ENCODE data around the gene FILIP1L. TPM values are rescaled to one million over a fixed set of nuclear protein-coding genes. Genes with fewer than 3 reads are reported as not detected.

FILIP1L gene
- total and polyA plus RNA-seq, 2 donors from 2014 or later, result 5.5 to 25.5 TPM

DNA sequence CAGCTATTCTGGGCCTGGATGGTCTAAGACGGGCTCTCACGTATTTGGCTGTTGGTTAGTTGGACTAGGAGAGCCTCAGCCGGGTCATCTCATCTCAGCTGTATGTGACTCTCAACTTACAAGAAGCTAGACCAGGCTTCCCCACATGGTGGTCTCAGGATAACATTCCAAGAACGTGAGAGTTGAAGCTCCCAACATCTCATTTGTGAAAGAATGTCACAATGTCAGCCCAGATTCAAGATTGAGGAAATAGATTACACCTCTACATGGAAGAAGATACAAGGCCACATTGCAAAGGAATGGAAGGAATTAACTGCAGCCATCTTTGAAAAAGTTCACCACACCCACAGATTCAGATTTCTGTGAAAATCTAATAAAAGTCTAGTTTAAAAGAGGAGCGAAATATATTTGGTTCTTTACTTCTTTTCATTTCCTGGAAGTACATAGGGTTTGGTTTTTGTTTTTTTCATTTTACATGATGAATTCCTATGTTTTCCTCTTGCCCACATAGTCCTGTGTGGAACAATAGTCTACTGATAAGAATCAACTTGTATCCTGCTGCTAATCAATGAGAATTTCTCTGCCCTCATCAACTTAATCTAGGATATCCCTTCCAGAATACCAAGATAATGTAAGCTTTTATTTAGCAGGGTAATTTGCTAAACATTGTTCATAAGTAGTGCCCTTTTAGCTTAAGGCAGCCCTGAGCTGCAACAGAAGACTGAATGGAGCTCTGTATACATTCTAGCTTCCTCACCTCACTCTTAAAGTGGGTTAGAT is 180.1 kb downstream of the FILIP1L start:
- FAIRE-seq, result no peak
- H3K4me1 ChIP-seq (ENCODE audit: control insufficient read depth in 2 of 3, insufficient read depth in 2 of 3, low read depth in 1 of 3, low read length in 3 of 3), result no peaks in the 10 kb centered on the region
- no peaks in the 10 kb centered on the region for H3K9me3 ChIP-seq (ENCODE audit: control insufficient read depth in 2 of 3, insufficient read depth in 1 of 3, low read length in 3 of 3)

DNA sequence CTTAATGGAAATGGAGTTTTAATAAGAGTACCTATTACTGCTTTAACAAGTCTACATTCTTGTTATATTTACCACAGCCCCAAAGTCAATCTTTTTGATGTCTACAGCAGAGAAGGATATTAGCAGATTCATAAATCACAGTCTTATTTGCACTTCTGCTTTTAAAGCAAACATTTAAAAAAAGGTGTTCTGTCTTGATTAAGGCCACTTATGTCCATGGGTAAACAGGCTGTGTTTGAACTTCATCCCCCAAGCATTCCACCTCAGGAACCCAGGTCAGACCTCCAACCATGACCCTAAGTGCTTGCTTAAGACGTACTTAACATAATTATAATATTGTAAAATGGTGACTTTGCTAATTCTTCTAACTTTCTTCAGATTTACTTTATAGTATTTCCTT is 183.2 kb downstream of the FILIP1L start:
- no peaks in the 10 kb centered on the region for H3K4me1 ChIP-seq (ENCODE audit: control insufficient read depth in 2 of 3, insufficient read depth in 2 of 3, low read depth in 1 of 3, low read length in 3 of 3)
- H3K36me3 ChIP-seq (ENCODE audit: control insufficient read depth in 2 of 3, insufficient read depth in 3 of 3, low read length in 3 of 3), result no peaks in the 10 kb centered on the region
- FAIRE-seq, result no peak
- H3K4me3 ChIP-seq (ENCODE audit: low read length in 3 of 3), result no peak overlapping the region
- intact Hi-C loops (cut with DNase I), result no loop called here
- H3K9ac ChIP-seq (ENCODE audit: low read length in 3 of 3), result no peak overlapping the region
- TF ChIP-seq, protein P1, sequence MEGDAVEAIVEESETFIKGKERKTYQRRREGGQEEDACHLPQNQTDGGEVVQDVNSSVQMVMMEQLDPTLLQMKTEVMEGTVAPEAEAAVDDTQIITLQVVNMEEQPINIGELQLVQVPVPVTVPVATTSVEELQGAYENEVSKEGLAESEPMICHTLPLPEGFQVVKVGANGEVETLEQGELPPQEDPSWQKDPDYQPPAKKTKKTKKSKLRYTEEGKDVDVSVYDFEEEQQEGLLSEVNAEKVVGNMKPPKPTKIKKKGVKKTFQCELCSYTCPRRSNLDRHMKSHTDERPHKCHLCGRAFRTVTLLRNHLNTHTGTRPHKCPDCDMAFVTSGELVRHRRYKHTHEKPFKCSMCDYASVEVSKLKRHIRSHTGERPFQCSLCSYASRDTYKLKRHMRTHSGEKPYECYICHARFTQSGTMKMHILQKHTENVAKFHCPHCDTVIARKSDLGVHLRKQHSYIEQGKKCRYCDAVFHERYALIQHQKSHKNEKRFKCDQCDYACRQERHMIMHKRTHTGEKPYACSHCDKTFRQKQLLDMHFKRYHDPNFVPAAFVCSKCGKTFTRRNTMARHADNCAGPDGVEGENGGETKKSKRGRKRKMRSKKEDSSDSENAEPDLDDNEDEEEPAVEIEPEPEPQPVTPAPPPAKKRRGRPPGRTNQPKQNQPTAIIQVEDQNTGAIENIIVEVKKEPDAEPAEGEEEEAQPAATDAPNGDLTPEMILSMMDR (IDR thresholded peaks at IDR 0.05; ENCODE audit: borderline replicate concordance, extremely low read depth, insufficient read depth), result no peak
- H3K9me3 ChIP-seq (ENCODE audit: control insufficient read depth in 2 of 3, insufficient read depth in 1 of 3, low read length in 3 of 3), result no peaks in the 10 kb centered on the region
- no peak for DNase-seq
- no peaks in the 10 kb centered on the region for H3K27me3 ChIP-seq (ENCODE audit: control insufficient read depth, insufficient read depth, low read length)
- no peak overlapping the region for H3K27ac ChIP-seq (ENCODE audit: low read depth in 2 of 2, low read length in 2 of 2)

More for the DNA sequence above, 180.1 kb downstream of the FILIP1L start:
- Histone ChIP-seq H3K4me3 (ENCODE audit: low read length in 3 of 3) (no peak overlapping the region), H3K27ac (ENCODE audit: low read depth in 2 of 2, low read length in 2 of 2) (no peak overlapping the region), H3K9ac (ENCODE audit: low read length in 3 of 3) (no peak overlapping the region), H3K27me3 (ENCODE audit: control insufficient read depth, insufficient read depth, low read length) (no peaks in the 10 kb centered on the region), H3K36me3 (ENCODE audit: control insufficient read depth in 2 of 3, insufficient read depth in 3 of 3, low read length in 3 of 3) (no peaks in the 10 kb centered on the region)
- TF ChIP-seq, protein P1 (IDR thresholded peaks at IDR 0.05; ENCODE audit: borderline replicate concordance, extremely low read depth, insufficient read depth), result no peak
- intact Hi-C loops (cut with DNase I), result no loop called here
- DNase-seq, result no peak

DNA sequence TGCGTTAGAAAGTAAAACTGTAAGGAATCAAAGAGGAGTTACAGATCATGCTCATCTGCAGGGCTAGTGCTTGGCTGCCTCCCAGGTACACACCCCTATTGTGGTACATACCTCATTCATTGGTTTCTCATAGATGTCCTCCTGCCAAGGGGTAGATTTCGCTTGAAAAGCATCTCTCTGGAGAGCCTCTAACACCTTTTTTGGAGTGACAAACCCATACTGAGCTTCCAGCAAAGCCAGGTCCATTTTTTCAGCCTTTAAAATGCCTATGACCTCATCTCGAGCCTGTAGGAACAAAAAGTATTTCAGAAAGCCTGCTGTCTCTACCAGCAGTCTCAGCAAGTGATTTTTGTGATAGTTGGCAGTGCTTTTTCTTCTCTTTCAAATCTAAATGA is 184.6 kb downstream of the FILIP1L start:
- intact Hi-C loops (cut with DNase I), result no loop called here
- H3K9ac ChIP-seq (ENCODE audit: low read length in 3 of 3), result no peak overlapping the region
- H3K9me3 ChIP-seq (ENCODE audit: control insufficient read depth in 2 of 3, insufficient read depth in 1 of 3, low read length in 3 of 3), result no peaks in the 10 kb centered on the region
- no peak overlapping the region for H3K27ac ChIP-seq (ENCODE audit: low read depth in 2 of 2, low read length in 2 of 2)
- H3K36me3 ChIP-seq (ENCODE audit: control insufficient read depth in 2 of 3, insufficient read depth in 3 of 3, low read length in 3 of 3), result no peaks in the 10 kb centered on the region
- DNase-seq (no peak), FAIRE-seq (no peak)
- H3K4me3 ChIP-seq (ENCODE audit: low read length in 3 of 3), result no peak overlapping the region
- no peaks in the 10 kb centered on the region for H3K27me3 ChIP-seq (ENCODE audit: control insufficient read depth, insufficient read depth, low read length)
- TF ChIP-seq, protein P1 (IDR thresholded peaks at IDR 0.05; ENCODE audit: borderline replicate concordance, extremely low read depth, insufficient read depth), result no peak
- H3K4me1 ChIP-seq (ENCODE audit: control insufficient read depth in 2 of 3, insufficient read depth in 2 of 3, low read depth in 1 of 3, low read length in 3 of 3), result no peaks in the 10 kb centered on the region
